GM04504 (cell line): Measurements from ENCODE around the gene PNMA1.

Experiments used
- DNase-seq: peaks from one replicate; pipeline ENCODE4 v3.0.0-alpha.2; 2012; ENCODE audit warnings: low read depth

The PNMA1 gene

DNA sequence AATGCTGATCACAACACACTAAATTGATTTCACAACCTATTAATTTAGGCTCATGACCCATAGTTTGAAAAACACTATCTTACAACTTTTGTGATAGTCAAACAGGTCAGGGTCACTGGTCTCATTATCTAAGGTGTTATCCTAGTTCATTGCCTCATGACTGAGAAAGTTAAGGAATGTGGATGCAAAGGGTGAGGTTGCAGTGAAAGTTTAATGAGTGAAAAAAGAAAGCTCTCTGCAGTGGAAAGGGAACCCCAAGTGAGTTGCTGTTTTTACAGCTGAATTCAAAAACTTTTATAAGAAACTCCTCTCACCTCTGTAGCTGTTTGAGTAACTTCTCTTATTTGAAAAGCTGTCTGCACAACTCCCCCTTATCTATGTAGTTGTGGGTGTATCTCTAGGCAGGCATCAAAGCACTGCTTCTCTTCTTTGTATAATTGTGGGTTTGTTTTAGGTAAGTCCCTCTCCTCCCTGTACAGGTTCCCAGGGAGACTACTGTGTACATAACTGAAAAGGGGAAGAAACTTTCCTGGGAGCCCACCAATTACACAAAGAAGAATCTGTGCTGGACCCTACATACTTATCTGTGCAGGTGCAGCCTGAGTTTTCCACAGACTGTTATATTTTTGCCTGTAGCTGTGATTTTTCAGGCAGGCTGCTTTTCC lies 50.5 kb downstream of the PNMA1 start:
- no peak for DNase-seq

DNA sequence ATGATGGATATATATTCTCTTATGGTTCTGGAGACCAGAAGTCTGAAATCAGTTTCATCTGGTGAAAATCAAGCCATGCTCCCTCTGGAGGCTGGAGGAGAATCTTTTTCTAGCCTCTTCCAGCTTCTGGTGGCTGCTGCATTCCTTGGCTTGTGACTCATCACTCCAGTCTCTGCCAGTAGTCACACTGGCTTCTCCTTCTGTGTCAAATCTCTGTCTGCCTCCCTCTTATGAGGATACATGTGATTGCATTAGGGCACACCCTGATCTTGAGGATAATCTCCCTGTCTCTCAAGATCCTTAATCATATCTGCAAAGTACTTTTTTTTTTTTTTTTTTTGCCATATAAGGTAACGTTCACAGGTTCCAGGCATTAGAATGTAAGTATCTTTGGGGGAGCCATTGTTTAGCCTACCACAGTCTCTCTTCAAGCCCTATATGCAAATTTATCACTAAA lies 51.7 kb downstream of the PNMA1 start:
- DNase-seq: peak; percentile 89

DNA sequence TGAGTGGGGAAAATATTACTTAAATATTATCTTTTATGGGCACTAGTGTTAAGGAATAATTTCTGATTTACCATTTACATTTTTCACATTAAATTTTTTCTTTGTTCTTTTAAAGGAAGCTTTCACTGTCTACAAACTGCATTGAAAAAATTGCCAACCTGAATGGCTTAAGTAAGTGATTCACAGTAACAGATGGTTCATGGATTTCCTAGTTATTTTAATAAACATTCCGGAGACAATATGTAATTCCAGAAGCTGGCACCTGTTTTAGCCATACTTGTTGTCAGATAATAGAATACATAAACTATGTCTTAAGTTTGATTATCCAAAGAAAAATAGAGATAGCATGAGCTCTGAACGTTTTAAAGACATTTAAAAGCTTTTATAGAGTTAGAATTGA lies 52.3 kb downstream of the PNMA1 start:
- no peak for DNase-seq
